Endothelial cell of umbilical vein (primary cell): Measurements from ENCODE around the gene C1orf210. TPM values are rescaled to one million over a fixed set of nuclear protein-coding genes. Genes with fewer than 3 reads are reported as not detected.

Source experiments
- BruUV-seq: library from RNA; stranded (reverse); fragments of 400-500 nt; replicated peaks from 2 replicates; lab custom pipeline; 2021; lab: Mats Ljungman, UMichigan
- CTCF ChIA-PET: fragments of 300-600, 350-600 bp; sonication (Branson Sonifier 250); formaldehyde crosslinking; loops from one replicate; lab custom pipeline; 2021; ENCODE audit warnings: antibody characterized with exemption, inconsistent platforms; lab: Charles Lee
- POLR2A ChIA-PET: fragments of 300-600, 350-600 bp; sonication (Branson Sonifier 250); formaldehyde crosslinking; loops from one replicate; lab custom pipeline; 2021; ENCODE audit warnings: antibody characterized with exemption, inconsistent platforms; lab: Charles Lee
- DNase-seq: peaks from one replicate; pipeline ENCODE4 v3.0.0-alpha.2; 2011; ENCODE audit warnings: low read depth, low spot score
- FAIRE-seq: peaks from 2 replicates; lab custom pipeline; 2011; peaks lifted over from hg19 to GRCh38; lab: Jason Lieb, UNC
- H2AFZ ChIP-seq: 2 replicates; pipeline ENCODE4 v1.6.0; 2012; ENCODE audit warnings: low read depth, low read length, control low read depth, inconsistent platforms
- H3K27ac ChIP-seq: 2 replicates; pipeline ENCODE4 v1.5.1; 2011; ENCODE audit warnings: low read depth, mild to moderate bottlenecking, control low read depth, low read length, moderate library complexity; ENCODE audit not compliant: insufficient read depth
- H3K27me3 ChIP-seq, 2 experiments: 2 replicates each; pipeline versions ENCODE4 v1.6.0 to v1.6.1; 2011; ENCODE audit warnings: low read length in 2 of 2, mixed read lengths in 1 of 2; ENCODE audit not compliant: control insufficient read depth in 2 of 2, insufficient read depth in 2 of 2
- H3K36me3 ChIP-seq, 2 experiments: 2 replicates in 1 of 2; 3 replicates in 1 of 2; pipeline ENCODE4 v1.5.1; 2011; ENCODE audit warnings: low read length in 2 of 2, mild to moderate bottlenecking in 1 of 2, moderate library complexity in 1 of 2; ENCODE audit not compliant: control insufficient read depth in 2 of 2, insufficient read depth in 2 of 2; ENCODE audit errors: extremely low read depth in 1 of 2
- H3K4me1 ChIP-seq: 3 replicates; pipeline ENCODE4 v1.5.1; 2011; ENCODE audit warnings: mild to moderate bottlenecking, low read length; ENCODE audit not compliant: control insufficient read depth, insufficient read depth; ENCODE audit errors: extremely low read depth
- H3K4me2 ChIP-seq: 2 replicates; pipeline ENCODE4 v1.6.1; 2011; ENCODE audit warnings: low read length, control low read depth, mixed read lengths; ENCODE audit not compliant: insufficient read depth
- H3K4me3 ChIP-seq, 3 experiments: fragments of 200-600 bp in 1 of 3; sonication (generic), shearing (Covaris generic) in 1 of 3; replicated peaks in 1 of 3; 2 replicates each; pipeline ENCODE4 v1.5.1; 2011 to 2016; ENCODE audit warnings: control low read depth in 3 of 3, low read length in 3 of 3, mild to moderate bottlenecking in 2 of 3, inconsistent platforms in 1 of 3, low read depth in 1 of 3, moderate library complexity in 1 of 3; ENCODE audit not compliant: insufficient read depth in 1 of 3
- H3K79me2 ChIP-seq: 2 replicates; pipeline ENCODE4 v1.6.0; 2012; ENCODE audit warnings: low read length, inconsistent platforms; ENCODE audit not compliant: control insufficient read depth, insufficient read depth
- H3K9ac ChIP-seq: replicated peaks from 2 replicates; pipeline ENCODE3; 2011; ENCODE audit warnings: low read length, control low read depth; ENCODE audit not compliant: insufficient read depth; ENCODE audit errors: extremely low read depth
- H3K9me1 ChIP-seq: replicated peaks from 3 replicates; pipeline ENCODE4 v1.6.0; 2011; ENCODE audit warnings: mild to moderate bottlenecking, low read length; ENCODE audit not compliant: control insufficient read depth, insufficient read depth; ENCODE audit errors: extremely low read depth
- H3K9me3 ChIP-seq: replicated peaks from 2 replicates; pipeline ENCODE4 v1.5.1; 2012; ENCODE audit warnings: low read length, inconsistent platforms; ENCODE audit not compliant: control insufficient read depth, insufficient read depth
- H4K20me1 ChIP-seq: replicated peaks from 2 replicates; pipeline ENCODE3; 2011; ENCODE audit warnings: mild to moderate bottlenecking, low read length; ENCODE audit not compliant: control insufficient read depth, insufficient read depth; ENCODE audit errors: extremely low read depth
- CTCF ChIP-seq, 2 donors: IDR thresholded peaks; 1 replicate in 1 of 2; 2 replicates in 1 of 2; pipeline ENCODE4 v1.5.1; 2011; ENCODE audit warnings: low read length in 2 of 2, mild to moderate bottlenecking in 2 of 2, moderate library complexity in 2 of 2, control low read depth in 1 of 2, inconsistent platforms in 1 of 2, low read depth in 1 of 2; ENCODE audit not compliant: insufficient read depth in 1 of 2; ENCODE audit errors: extremely low read depth in 1 of 2
- FOS ChIP-seq: IDR thresholded peaks from 2 replicates; pipeline ENCODE4 v1.6.1; 2011; ENCODE audit warnings: mild to moderate bottlenecking, low read length, moderate library complexity, borderline replicate concordance; ENCODE audit not compliant: insufficient read depth
- JUN ChIP-seq: IDR thresholded peaks from 2 replicates; pipeline ENCODE4 v1.6.1; 2011; ENCODE audit warnings: borderline replicate concordance, low read depth; ENCODE audit not compliant: insufficient read length, insufficient read depth
- MAX ChIP-seq: IDR thresholded peaks from 2 replicates; pipeline ENCODE4 v1.6.1; 2011; ENCODE audit not compliant: insufficient read depth, insufficient read length
- MYC ChIP-seq: IDR thresholded peaks from one replicate; pipeline ENCODE4 v1.6.1; 2011; ENCODE audit warnings: mild to moderate bottlenecking, low read depth, low read length
- POLR2A ChIP-seq: IDR thresholded peaks from 2 replicates; pipeline ENCODE4 v1.6.1; 2012; ENCODE audit warnings: low read depth, mild to moderate bottlenecking, control low read depth, low read length
- POLR2AphosphoS5 ChIP-seq: IDR thresholded peaks from 2 replicates; pipeline ENCODE4 v1.6.1; 2012; ENCODE audit warnings: low read depth, mild to moderate bottlenecking, control low read depth, low read length, moderate library complexity; ENCODE audit not compliant: insufficient read depth
- dilution Hi-C: fragments of 300-500 bp; cut with MboI; formaldehyde crosslinking; loops from one replicate; pipeline ENCODE4 v1.15.0; 2019; ENCODE audit warnings: low sequenced_read_pairs; ENCODE audit not compliant: extremely low pct_ligation_motif_present
- intact Hi-C: fragments of 100-400 bp; cut with micrococcal nuclease; formaldehyde crosslinking; loops from one replicate; pipeline ENCODE4 v1.10.0; 2022
- polyA plus RNA-seq, 4 experiments: library from polyadenylated mRNA; depleted of rRNA in 3 of 4; stranded (reverse) in 3 of 4; unstranded in 1 of 4; fragments of >200 nt; gene quantifications; 2 replicates each; pipeline versions ENCODE4 v1.2.1 to v1.2.3, GENCODE V29; 2011 to 2012; ENCODE audit warnings: missing spikeins in 1 of 4
- total RNA-seq: library from RNA; stranded (reverse); gene quantifications from 2 replicates; pipeline ENCODE4 v1.2.3, GENCODE V29; 2021

The C1orf210 gene
- total and polyA plus RNA-seq, 2 donors (not counting 3 experiments of a cell fraction or from before 2014, with no cell fraction given) = not detected

GRCh38 chr1:43288785-43289706 lies 3.7 kb upstream of the C1orf210 start:
- H3K27me3 ChIP-seq = peaks cover 2 to 5% of the 10 kb centered on the region in 2 experiments
- no peaks in the 10 kb centered on the region for H3K9me1 ChIP-seq
- no peak overlapping the region for H3K27ac ChIP-seq
- dilution Hi-C loops = no loop called here
- ChIA-PET POLR2A (interaction anchor here (0.7 kb wide), 1 partner anchor 12 kb away, joined by 4 read pairs; the partner anchor contains the start of gene TIE1), CTCF (interaction anchor here (0.8 to 1.4 kb wide), 5 partner anchors 7 to 125 kb away, joined by 3 to 5 read pairs (median 3); no protein-coding TSS in a partner anchor)
- H3K9ac ChIP-seq = no peak overlapping the region
- no peak overlapping the region for H3K4me3 ChIP-seq
- intact Hi-C loops = no loop called here
- no peak for DNase-seq
- H3K9me3 ChIP-seq = no peaks in the 10 kb centered on the region
- H4K20me1 ChIP-seq = no peaks in the 10 kb centered on the region
- H3K4me2 ChIP-seq = no peak overlapping the region
- no peak for TF ChIP-seq JUN
- no peak for TF ChIP-seq MYC
- TF ChIP-seq MAX = no peak
- no peak for TF ChIP-seq CTCF (IDR thresholded peaks at IDR 0.05; ENCODE audit: extremely low read depth in 1 of 2, insufficient read depth in 1 of 2, low read depth in 1 of 2, low read length in 2 of 2)
- no peak for TF ChIP-seq POLR2A
- no peak for TF ChIP-seq FOS
- TF ChIP-seq POLR2AphosphoS5 = no peak
- no peak overlapping the region for H2AFZ ChIP-seq
- no TSS peak for BruUV-seq
- H3K4me1 ChIP-seq = peaks cover 4% of the 10 kb centered on the region
- no peak for FAIRE-seq
- no peaks in the 10 kb centered on the region for H3K36me3 ChIP-seq
- H3K79me2 ChIP-seq = no peaks in the 10 kb centered on the region
